Fibroblast of upper back skin (primary cell): ENCODE data around the gene KIF7.
A peak's percentile ranks its signal among the peaks of the same experiment; 100 is the strongest.
"Not testable (repeated sequence)": the region's sequence is repeated elsewhere in the genome, so short reads cannot be mapped to it uniquely, and the experiment has no call there.

Experiments used
- DNase-seq: peaks from one replicate; pipeline ENCODE4 v3.0.0-alpha.2; 2013

The KIF7 gene

GRCh38 chr15:89654847-89655805, at the start of gene KIF7:
TSS of gene KIF7 (minus strand) at chr15:89655467. CDS start at chr15:89652930, 2,537 bp downstream.
- peak; percentile 52 for DNase-seq

- DNase-seq = peak; percentile 2
Observed at GRCh38 chr15:89704411-89704810, 49.1 kb upstream of the KIF7 start.

- DNase-seq = no peak
Observed at GRCh38 chr15:89695198-89695597, 39.9 kb upstream of the KIF7 start.

GRCh38 chr15:89693696-89694095, 38.4 kb upstream of the KIF7 start:
- no peak for DNase-seq

GRCh38 chr15:89693091-89693490, 37.8 kb upstream of the KIF7 start:
- no peak for DNase-seq

- DNase-seq = peak; percentile 71
Observed at GRCh38 chr15:89690276-89691218, 35.3 kb upstream of the KIF7 start, which contains the start of the genes PEX11A and WDR93. TSS of gene PEX11A (minus strand) at chr15:89690754. CDS start at chr15:89690632, 122 bp downstream. TSS of gene WDR93 (plus strand) at chr15:89690811. CDS start at chr15:89701747, 10,936 bp downstream.

GRCh38 chr15:89689930-89690275, 34.6 kb upstream of the KIF7 start:
- not testable (repeated sequence) for DNase-seq

- no peak for DNase-seq
Observed at GRCh38 chr15:89686522-89686921, 31.3 kb upstream of the KIF7 start.

GRCh38 chr15:89685995-89686394, 30.7 kb upstream of the KIF7 start:
- DNase-seq = no peak

- DNase-seq = no peak
Observed at GRCh38 chr15:89681146-89681545, 25.9 kb upstream of the KIF7 start.

- peak; percentile 56 for DNase-seq
Observed at GRCh38 chr15:89680282-89680873, 25.1 kb upstream of the KIF7 start.

- DNase-seq = no peak
Observed at GRCh38 chr15:89679212-89679611, 23.9 kb upstream of the KIF7 start, which contains the start of gene PLIN1. TSS of gene PLIN1 (minus strand) at chr15:89679367. CDS start at chr15:89677489, 1,878 bp downstream.

GRCh38 chr15:89677381-89677780, 22.1 kb upstream of the KIF7 start:
- no peak for DNase-seq

- DNase-seq = no peak
Observed at GRCh38 chr15:89675606-89676005, 20.3 kb upstream of the KIF7 start.

GRCh38 chr15:89674526-89674925, 19.3 kb upstream of the KIF7 start:
- DNase-seq = no peak

GRCh38 chr15:89673165-89673512, 17.9 kb upstream of the KIF7 start:
- DNase-seq = peak; percentile 13

GRCh38 chr15:89672221-89673164, 17.2 kb upstream of the KIF7 start:
- peak; percentile 42 for DNase-seq

GRCh38 chr15:89671687-89672086, 16.4 kb upstream of the KIF7 start:
- no peak for DNase-seq

- no peak for DNase-seq
Observed at GRCh38 chr15:89670971-89671560, 15.8 kb upstream of the KIF7 start.

GRCh38 chr15:89669941-89670340, 14.7 kb upstream of the KIF7 start:
- no peak for DNase-seq

GRCh38 chr15:89669309-89669865, 14.1 kb upstream of the KIF7 start:
- DNase-seq = no peak
